AG08396 (cell line): Measurements from ENCODE around the gene SASH1.

Source experiments
- DNase-seq: peaks from one replicate; pipeline ENCODE4 v3.0.0; 2012; ENCODE audit warnings: low spot score, mixed read lengths

Gene SASH1

DNA sequence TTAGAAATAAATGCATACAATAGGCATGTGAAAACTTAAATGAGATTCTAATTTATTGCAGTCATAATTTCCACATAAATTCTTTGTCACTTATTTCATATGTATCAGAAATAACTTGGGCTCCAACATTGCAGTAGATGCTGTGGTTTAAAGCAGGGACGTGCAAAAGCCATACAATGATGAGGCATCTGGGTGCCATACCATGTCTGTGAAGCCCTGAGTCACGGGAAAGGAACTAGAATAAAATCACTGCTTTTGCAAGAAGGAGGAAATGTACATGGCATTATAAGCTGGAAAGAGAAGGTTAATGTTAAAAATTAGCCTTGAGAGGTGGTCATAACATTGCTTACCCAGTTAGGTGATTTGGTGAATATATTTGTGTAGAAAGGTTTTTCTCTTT, 180.4 kb downstream of the SASH1 start:
- no peak for DNase-seq

DNA sequence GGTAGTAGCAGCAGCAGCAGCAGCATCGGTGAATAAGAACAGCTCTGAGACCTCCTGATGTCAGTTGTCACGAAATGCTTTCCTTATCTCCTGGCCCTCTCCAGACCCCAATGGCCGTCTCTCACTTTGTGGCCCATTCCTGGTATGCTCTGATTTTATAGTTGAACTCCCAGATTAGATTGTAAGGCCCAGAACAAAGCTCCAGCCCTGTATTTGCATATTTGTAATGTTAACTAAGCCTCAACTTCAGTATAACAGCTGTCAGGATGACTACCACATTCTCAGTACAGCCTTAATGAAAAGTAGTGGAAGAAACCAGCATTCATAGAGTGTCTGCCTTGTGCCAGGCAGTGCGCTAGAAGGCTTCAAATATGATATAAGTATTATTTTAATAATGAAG, 180.9 kb downstream of the SASH1 start:
- no peak for DNase-seq

DNA sequence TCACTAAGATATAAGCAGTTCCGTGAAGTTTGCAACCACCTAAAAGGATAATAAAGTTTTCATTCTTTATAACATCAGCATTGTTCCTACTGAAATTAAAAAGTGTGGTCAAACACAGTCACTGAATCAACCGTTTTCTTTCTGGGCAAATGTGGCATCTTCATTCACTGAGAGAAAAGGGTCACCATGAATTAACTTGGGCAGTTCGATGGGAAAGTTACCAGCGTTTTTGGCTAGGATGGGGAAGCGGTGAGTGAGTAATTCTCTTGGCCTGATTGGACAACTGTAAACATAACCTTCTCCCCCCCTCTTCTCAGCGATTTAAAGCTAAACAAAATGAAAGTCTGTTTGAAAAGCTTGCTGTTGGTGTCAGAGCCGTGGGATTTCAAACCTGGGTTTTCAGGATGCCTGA, 181.8 kb downstream of the SASH1 start:
- DNase-seq, result peak; percentile 69

DNA sequence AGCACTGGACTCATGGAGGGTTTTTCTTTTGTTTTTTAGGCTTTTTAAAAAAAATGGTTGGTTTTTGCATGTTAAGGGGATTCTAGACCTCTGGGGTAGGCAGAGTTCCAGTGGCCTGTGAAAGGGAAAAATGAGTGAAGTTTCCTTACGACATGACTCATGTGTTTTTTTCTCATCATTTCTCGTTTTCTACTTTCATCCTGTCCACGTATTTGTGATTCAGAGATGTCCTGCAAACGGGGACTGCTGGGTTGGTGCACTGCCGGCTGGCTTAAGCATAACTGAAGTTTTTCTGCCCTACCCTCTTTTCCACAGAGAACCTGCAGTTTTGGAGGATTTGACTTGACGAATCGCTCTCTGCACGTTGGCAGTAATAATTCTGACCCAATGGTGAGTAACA, 182.3 kb downstream of the SASH1 start:
- DNase-seq, result peak; percentile 49

DNA sequence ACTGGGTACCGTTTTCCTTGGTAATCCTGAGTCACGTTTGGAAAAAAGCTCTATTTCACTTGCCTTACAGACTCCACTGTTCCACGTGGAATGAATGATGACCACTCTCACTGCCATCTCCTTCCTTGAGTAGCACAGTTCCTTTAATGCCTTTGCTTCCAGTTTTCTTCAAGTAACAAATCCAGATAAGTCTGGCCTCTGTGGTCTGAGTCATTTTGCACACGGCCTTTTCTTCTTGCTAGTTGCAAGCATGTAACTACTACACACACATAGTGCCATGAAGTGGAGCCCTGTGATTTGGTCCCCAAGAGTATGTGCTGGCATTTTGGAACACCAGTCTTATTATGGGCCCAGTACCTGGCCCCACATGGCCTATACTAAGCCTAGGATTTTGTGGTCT, 182.8 kb downstream of the SASH1 start:
- peak; percentile 43 for DNase-seq

DNA sequence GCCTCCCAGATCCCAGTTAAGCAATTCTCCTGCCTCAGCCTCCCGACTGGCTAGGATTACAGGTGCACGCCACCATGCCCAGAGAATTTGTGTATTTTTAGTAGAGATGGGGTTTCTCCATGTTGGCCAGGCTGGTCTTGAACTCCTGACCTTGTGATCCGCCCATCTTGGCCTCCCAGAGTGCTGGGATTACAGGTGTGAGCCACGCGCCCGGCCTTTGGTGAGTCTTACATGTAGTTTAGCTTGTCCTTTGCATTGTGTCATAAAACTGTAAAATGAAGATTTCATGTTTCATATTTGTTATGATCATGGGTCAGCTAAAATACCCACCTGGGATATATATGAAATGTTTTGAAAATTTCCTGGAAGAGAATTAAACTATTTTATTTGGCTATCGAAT, 183.5 kb downstream of the SASH1 start:
- no peak for DNase-seq

DNA sequence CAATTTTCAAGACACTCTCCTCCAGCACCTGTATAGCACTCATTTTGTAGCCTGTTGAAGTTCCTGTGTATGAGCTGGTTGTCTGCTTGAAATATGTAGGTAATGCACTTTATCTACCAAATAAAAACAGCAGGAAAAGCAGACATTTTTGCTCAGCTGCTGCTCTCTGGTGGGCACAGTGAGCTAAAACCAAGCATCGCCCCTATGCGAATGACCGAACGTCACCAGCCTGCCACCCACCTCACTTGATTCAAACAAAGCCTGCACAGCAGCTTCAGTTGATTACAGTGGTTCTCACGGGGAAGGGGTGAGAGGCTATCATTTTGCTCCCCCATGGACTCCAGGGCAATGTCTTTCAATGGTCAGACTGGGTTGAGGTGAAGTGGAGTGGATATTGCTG, 185.7 kb downstream of the SASH1 start:
- no peak for DNase-seq

DNA sequence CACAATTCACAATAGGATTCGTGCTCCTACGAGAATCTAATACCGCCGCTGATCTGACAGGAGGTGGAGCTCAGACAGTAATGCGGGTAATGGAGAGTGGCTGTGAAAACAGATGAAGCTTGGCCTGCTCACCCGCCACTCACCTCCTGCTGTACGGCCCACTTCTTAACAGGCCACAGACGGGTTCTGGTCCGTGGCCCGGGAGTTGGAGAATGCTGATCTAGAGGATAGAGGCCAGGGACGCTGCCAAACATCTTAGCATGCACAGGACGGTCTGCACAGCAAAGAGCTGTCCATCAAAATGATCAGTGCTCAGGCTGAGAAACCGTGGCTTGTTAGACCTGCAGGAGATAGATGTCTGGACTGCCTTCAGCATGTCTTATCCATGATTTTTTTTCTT, 186.4 kb downstream of the SASH1 start:
- no peak for DNase-seq

DNA sequence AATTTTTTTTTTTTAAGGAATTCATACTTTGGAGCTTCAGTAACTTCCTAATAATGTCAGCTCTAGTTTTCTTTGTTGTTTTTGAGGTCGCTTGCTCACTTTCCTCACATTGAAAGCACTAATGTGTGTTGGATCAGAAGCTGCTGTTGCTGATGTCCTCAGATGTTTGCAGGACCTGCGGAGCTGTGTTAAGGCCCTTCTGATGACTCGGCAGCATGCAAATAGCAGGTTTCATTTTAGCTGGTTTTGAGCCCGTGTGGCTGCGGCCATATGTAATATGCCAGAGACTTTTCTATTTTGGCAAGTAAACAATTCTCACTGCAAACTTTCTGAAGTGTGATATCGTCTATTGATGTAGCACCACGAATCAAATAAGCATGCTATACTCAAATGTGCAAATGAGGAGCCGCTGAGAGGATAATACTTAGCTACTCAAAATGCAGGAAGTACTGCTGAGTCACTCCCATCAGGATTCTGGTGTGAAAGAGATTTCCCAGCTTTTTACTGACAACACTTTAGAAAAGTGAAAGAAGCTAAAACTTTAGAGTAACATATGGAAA, 187.8 kb downstream of the SASH1 start:
- peak; percentile 75 for DNase-seq

DNA sequence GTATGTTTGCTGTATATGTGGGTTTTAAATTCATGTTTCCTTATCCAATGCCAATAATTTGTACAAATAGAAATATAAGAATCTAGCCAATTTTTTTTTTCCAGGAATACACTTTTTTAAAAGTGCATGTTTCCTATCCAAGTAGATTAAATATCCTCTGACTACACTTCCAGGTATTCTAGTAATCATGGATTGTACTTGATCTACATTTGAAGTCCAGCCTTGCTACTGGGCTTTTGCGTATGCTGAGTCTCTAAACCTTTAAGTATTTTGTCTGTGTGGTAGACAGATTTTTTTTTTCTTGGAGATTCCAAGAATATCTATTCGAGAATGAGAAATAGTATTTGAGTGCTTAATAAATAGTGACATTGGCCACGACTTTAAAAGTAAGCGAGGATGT, 188.3 kb downstream of the SASH1 start:
- DNase-seq, result no peak

DNA sequence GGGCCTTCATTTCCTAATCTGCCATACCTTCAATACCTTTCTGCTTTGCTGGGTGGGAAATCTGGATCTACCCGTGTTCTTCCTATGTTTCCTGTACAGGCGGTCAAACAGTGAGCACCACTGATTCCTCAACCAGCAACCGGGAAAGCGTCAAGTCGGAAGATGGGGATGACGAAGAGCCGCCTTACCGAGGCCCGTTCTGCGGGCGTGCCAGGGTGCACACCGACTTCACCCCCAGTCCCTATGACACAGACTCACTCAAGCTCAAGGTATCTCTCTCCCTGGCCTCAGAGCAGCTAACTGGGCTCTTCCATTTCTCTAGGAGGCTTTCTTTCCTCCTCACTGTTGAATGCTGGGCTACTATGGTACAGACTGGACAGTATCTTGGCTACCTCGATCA, 190.1 kb downstream of the SASH1 start:
- DNase-seq, result no peak

DNA sequence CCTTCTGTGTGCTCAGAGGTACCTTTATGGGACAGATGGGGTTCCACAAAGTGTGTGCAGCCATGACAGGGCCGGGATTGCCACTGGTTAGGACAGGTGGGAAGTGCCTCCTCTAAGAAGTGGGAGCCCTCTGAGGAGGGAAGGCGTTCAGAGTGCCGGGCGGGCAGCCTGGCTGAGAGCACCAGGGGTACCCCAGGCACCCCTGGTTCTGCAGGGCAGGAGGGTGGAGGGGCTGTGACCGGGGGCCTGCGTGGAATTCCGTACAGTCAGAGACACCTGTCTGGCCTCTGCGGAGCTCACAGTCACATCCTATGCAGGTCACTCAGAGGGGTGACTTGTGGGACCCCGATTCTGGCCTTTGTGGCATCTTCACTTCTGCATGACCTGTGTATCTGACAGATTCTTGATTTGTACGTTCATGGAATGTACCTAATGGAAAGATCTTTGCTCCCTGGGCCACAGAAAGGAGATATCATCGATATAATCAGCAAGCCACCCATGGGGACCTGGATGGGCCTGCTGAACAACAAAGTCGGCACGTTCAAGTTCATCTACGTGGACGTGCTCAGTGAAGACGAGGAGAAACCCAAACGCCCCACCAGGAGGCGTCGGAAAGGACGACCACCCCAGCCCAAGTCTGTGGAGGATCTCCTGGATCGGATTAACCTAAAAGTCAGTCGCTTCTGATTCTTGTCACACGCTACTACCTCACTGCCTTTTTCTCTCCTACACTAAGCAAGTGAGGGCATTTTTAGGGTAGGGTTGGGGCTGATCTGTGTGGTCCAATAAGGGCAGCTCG, 190.9 kb downstream of the SASH1 start:
- DNase-seq, result no peak

DNA sequence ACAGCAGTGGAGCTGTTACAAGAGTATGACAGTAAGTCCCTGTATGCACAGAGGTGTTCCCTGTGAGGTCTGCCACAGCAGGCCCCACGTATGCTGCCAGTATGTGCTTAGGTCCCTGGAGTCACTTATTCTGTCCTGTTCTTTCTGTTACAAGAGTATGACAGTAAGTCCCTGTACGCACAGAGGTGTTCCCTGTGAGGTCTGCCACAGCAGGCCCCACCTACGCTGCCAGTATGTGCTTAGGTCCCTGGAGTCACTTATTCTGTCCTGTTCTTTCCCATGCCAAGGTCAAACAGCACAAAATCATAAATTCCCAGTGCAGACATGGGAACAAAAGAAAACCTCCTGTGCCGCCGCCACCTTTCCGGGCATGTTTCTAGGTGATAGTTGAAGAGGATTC, 192.2 kb downstream of the SASH1 start:
- DNase-seq, result no peak

DNA sequence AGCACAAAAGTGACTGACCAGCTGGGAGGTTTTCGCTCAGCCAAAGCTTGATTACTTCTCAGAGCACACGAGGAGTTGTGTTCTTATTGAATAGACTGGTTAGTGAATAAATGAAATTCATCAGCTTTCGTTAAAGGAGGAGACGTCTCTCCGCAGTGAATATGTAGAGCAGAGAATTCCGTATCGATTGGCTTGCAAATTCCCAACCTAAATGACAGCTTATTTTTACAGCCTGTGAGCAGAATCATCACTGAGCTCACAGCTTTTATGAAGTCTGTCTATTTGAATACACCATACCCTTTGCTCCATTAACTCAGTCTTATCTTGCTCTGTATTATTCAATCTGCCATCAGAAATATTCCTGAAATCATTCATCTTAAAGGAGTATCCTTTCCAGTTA, 192.7 kb downstream of the SASH1 start:
- DNase-seq, result no peak

DNA sequence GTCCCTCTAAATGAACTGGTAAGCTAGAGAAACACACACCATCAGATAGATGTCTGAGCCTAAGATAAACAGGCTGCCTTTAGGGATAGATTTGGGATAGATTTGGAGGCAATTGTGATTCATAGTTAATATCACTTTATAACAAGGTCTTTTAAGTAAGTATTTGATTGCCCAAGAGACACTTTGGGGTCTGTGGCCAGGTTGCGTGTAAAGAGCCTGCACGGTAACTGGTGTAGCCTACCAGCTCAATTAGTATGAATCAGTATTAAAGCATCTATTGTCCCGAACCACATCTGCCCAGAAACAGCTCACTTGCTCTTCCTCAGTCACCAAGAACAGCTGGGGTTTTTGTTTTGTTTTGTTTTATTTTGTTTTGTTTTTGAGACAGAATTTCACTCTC, 193.3 kb downstream of the SASH1 start:
- DNase-seq, result peak; percentile 62

DNA sequence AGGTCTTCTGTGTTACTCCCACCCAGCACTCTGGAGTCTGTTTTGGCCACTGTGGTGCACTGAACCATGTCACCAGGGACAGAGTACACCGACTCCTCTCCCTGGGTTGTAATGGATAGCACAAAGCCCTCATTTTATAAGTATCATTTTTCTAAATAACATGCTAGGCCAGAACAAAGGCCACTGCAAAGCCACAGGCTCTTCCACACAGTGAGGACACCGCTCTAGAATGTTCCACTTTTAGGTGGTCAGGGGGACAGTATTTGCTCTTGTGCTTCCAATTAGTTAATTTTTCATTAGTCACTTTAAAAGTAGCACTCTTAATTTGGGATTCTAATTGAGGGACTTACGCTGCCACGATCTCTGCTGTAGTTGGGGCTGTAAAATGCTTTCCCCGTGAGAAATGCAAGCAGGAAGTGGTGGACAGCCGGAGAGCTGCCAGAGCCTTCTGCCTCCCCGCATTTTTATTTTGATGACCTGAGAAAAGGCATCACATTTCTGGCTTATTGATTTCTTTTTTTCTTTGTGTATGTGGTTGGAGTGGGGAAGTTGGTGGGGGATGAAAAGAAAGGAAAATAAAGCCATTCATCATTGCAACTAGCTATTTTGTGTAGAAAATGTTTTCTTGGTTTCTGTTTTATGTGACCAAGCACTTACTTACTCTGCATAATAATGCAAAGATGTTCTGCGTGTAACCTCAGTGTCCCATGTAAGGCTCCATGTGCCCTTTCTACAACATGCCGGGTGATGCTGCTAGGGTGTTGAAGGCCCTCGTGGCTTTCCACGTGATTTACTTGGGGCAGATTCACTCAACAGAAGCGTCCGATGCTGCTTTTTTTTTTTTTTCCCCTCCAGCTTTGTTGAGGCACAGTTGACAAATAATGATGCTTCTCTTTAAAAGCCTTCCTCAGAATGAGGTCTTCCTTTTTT, 195.9 kb downstream of the SASH1 start:
- peak; percentile 65 for DNase-seq

DNA sequence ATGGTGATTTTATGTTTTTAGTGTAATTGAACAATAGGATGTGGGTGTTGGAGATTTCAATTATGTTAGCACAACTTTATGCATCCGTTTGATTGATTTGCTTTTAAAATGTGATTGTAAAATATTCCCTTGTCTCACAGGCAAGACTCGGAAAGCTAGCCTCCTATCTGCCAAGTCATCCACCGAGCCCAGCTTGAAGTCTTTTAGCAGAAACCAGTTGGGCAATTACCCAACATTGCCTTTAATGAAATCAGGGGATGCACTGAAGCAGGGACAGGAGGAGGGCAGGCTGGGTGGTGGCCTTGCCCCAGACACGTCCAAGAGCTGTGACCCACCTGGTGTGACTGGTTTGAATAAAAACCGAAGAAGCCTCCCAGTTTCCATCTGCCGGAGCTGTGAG, 200.9 kb downstream of the SASH1 start:
- DNase-seq, result no peak

DNA sequence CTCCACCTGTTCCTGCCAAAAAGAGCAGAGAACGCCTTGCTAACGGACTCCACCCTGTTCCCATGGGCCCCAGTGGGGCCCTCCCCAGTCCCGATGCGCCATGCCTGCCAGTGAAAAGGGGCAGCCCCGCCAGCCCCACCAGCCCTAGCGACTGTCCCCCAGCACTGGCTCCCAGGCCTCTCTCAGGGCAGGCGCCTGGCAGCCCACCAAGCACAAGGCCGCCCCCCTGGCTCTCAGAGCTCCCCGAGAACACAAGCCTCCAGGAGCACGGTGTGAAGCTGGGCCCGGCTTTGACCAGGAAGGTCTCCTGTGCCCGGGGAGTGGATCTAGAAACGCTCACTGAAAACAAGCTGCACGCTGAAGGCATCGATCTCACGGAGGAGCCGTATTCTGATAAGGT, 201.8 kb downstream of the SASH1 start:
- no peak for DNase-seq

DNA sequence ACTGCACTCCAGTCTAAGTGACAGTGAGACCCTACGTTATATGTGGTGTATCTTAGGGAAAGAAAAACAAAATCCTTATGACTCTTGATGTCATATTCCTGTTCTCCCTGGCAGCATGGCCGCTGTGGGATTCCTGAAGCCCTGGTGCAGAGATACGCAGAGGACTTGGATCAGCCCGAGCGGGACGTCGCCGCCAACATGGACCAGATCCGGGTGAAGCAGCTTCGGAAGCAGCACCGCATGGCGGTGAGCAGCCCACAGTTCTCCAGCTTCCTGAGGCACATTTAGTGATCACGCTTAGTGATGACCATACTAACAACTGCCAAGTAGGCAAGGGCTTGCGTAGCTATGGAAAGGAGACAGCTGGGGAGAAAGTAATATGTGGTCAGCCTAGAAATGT, 203.3 kb downstream of the SASH1 start:
- DNase-seq, result no peak

DNA sequence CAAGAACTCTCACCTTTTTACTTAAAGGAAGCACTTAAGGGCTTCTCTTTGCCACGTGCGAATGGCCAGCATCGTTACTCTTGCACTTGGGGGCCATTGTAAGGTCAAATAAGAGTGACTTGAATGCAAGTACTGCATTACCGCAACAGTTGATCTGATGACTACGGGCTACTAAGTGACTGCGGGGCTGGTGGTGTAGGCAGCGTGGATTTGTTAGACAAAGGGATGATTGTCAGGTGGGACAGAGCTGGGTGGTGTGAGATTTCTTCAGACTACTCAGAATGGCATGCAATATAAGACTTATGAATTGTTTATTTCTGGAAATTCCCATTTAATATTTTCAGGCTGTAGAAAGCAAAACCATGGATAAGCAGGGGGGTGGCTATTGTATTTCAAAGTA, 204.5 kb downstream of the SASH1 start:
- no peak for DNase-seq

DNA sequence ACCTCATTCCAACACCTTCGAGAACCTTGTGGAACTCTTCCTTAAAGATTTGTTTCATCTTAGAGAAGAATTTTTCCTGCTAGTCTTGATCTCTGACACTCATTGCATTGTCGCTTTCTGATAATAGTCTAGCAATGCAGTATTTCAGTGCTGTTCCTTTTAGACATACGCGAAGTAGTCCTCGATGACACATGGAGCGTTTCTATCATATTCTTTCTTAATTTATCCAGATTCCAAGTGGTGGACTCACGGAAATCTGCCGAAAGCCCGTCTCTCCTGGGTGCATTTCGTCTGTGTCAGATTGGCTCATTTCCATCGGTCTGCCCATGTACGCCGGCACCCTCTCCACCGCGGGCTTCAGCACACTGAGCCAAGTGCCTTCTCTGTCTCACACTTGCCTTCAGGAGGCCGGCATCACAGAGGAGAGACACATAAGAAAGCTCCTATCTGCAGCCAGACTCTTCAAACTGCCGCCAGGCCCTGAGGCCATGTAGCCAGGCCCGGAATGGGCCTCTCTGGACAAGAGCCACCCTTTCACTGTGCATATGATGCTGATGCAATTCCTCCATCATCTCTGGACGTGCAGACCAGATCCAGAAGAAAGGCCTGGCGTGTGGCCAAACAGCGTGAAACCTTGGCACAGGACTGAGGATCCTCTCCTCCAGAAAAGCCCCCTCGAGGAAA, 205.6 kb downstream of the SASH1 start:
- DNase-seq, result no peak

DNA sequence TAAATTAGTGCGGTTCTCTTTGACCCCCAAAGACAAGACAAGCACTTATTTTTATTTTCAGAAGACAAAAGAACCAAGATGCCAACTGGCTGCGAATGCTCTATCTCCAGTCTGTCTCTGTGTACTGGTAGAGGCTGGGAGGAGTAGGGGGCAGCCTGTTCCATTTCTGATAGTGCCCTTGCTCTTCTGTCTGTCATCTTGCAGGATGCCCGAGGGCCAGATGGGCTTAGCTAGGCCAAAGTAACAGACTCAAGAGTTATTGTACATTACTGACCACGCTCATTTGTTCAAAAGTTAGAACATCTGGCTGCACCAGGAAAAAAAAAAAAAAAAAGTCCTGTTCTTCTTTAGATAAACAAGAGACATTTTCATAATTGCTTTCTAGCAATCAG, 206.1 kb downstream of the SASH1 start:
- no peak for DNase-seq
